GM21529 (cell line): ENCODE results near the gene PITPNB.
A peak's percentile ranks its signal among the peaks of the same experiment; 100 is the strongest.

Experiments
- ATAC-seq: cut with Tn5 transposase; IDR thresholded peaks from one replicate; pipeline ENCODE4 v1.9.1; 2021; ENCODE audit not compliant: unreplicated experiment

Gene PITPNB

GRCh38 chr22:27919222-27919941 is at the start of gene PITPNB:
PITPNB (minus strand) TSS chr22:27919256; CDS start chr22:27919191, 65 bp downstream.
- ATAC-seq: peak; percentile 74

GRCh38 chr22:27966168-27967064 is 47.4 kb upstream of the PITPNB start:
- no peak for ATAC-seq

- ATAC-seq: no peak
These were observed 43.4 kb upstream of the PITPNB start for GRCh38 chr22:27962268-27963044.

GRCh38 chr22:27961680-27962079 is 42.6 kb upstream of the PITPNB start:
- no peak for ATAC-seq

DNA sequence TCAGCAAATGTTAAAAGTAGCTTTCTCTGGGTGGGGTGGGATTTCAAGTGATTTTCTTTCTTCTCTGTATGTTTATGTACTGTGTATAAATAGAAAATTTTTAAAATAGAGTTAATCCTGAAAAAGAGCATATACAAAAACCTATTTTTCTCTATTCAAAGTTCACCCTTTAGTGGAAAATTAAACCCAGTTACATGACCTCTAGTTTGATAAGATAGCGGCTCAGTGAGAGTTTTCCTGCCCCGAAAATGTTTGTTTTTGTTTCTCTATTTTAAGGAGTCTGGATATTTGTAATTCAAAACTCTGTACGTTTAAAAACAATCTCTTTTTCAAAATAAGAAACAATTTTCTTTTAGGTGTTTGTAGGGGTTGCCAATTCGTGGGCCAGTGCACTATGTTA is 42.1 kb upstream of the PITPNB start:
- ATAC-seq: no peak

DNA sequence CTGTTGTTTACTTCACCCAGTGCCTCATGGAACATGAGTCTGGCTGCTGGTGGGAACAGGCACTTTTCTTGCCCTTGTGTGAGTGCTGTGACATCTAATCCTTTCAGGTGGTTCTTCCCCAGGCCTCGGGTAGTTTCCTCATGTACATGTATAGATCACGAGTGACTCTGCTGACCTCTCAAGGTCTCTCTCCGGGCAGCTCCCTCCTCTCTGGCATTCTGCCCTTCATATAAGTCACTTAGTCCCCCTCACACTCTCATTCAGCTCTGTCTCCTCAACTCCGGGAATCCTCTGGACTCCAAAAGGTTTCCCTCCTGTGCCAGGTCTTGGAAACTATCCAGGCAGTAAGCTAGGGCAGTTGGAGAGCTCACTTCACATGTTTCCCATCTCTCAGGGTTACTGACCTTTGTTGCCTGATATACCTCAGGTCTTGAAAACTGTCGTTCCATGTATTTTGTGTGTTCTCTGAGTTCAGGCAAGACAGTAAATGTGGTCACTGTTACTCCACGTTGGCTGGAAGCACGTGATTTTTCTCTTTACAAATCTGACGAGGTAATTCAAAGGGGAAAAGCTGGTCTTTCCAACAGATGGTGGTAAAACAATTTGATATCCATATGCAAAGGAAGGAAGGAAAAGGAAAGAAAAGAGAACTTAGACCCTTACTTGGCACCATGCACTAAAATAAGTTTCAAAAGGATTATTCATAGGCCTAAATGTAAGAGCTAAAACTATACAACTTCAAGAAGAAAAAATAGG is 40.5 kb upstream of the PITPNB start:
- ATAC-seq: no peak

- ATAC-seq: no peak
These were observed 33.7 kb upstream of the PITPNB start for GRCh38 chr22:27952779-27953178.

DNA sequence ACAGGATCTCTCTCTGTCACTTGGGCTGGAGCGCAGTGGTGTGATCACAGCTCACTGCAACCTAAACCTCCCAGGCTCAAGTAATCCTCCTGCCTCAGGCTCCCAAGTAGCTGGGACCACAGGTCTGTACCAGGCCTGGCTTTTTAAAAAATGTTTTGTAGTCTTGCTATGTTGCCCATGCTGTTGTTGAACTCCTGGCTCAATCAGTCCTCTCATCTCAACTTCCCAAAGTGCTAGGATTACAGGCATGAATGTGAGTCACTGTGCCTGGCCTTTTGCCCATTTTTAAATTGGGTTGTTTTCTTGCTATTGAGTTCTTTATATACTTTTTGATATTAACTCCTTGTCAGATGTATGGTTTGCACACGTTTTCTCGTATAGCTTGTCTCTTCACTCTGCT is 33.0 kb upstream of the PITPNB start:
- no peak for ATAC-seq

GRCh38 chr22:27949421-27949820 is 30.4 kb upstream of the PITPNB start:
- ATAC-seq: no peak

- ATAC-seq: no peak
These were observed 29.5 kb upstream of the PITPNB start for GRCh38 chr22:27948569-27948968.

DNA sequence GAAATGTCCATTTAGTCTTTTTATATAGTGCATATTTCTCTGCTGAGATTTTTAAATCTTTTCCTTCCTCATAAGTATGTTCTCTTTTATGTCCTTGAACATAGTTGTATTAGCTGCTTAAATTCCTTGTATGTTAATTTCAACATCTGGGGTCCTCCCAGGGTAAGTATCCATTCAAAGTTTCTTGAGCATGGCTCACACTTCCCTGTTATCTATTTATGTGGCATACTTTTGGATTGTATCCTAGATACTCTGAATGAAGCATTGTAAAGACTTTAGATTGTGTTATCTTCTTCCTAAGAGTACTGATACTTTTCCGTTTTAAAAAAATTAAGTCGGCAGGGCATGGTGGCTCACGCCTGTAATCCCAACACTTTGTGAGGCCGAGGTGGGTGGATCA is 28.4 kb upstream of the PITPNB start:
- ATAC-seq: no peak

DNA sequence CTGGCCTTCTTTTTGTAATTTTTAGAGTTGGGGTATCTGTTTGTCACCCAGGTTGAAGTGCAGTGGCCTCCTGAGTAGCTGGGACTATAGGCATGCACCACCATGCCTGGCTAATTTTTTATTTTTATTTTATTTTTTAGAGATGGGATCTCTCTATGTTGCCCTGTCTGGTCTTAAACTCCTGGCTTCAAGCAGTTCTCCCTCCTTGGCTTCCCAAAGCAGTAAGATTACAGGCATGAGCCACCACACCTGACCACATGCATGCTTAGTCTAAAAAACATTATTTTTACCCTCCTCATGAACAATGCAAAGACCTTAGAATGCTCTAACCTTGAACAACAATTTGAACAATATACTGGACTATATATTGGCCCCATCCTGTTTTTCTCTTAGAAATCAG is 22.1 kb upstream of the PITPNB start:
- ATAC-seq: no peak

DNA sequence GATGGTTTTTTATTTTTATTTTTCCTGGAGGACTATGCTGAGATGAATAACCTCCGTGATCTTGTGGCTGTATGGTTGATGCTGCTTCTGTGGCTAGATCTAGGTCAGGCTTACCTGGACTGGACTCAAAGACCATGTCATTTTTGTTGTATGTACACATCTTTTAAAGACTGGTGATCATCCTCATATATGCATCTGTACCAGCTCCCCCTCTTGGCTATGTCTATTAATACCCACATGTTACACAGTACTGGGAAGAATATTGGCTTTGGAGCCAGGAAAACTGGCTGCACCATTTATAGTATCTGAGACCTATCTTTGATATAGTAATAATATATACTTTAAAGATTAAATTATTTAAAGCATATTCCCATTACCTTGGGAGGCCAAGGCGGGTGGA is 18.4 kb upstream of the PITPNB start:
- no peak for ATAC-seq

DNA sequence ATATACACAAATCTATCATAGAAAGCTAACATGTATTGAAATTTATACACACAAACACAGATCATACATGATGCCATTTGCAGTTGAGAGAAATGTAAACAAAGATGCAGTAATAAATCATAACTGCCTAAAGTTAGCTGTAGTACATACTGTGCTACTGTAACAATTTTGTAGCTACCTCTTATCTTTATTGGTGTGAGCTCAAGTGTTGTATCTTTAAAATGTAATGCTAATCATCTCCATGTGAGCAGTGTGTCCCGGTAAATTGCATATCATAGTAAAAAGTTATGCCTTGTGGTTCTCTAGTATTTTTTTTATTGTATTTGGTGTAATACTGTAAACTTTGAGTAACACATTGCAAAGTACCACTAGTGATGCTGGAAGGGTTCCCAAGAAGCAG is 16.8 kb upstream of the PITPNB start:
- ATAC-seq: no peak

DNA sequence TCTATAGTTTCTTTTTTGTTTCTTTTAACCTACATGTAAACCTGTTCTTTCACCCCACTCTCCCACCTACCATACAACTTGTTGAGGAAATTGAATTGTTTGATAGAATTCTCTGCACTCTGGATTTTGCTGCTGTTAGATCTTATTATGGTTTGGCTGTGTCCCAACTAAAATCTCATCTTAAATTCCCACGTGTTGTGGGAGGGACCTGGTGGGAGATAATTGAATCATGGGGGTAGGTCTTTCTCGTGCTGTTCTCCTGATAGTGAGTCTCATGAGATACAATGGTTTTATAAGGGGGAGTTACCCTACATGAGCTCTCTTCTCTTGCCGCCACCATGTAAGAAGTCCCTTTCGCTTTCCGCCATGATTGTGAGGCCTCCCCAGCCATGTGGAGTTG is 15.0 kb upstream of the PITPNB start:
- no peak for ATAC-seq

- no peak for ATAC-seq
These were observed 14.3 kb upstream of the PITPNB start for GRCh38 chr22:27933186-27933983.

DNA sequence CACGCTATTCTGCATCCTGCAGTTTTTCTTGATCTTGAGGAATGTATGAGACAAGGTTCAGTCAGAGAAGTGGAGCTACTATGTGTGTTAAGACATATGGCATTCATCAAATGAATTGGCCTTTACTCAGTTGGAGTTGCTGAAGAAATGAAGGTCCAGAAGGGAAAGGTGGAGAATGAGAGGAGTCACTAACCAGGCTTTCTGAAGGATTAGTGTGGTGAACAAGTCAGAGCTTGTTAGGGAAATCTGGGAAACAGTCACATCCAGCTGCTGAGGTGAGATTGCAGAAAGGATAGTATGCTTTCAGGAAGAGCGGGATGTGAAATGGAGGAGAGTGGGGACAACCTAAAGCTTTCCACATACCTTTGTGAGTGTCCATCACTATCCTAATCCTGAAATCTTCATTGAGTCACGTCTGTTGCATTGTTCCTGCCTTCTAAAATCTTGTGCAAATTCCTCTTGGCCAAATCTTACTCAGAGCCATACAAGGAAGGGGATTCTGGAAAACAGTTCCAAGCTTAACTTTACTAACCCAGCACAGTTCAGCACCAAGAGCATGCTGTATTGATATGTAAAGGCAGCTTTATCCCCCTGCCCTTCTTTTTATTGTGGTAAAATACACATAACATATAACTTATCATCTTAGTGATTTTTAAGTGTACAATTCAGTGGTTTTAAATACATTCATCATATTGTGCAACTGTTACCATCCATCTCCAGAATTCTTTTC is 11.4 kb upstream of the PITPNB start:
- no peak for ATAC-seq

- ATAC-seq: no peak
These were observed 8.6 kb upstream of the PITPNB start for GRCh38 chr22:27927608-27928007.

DNA sequence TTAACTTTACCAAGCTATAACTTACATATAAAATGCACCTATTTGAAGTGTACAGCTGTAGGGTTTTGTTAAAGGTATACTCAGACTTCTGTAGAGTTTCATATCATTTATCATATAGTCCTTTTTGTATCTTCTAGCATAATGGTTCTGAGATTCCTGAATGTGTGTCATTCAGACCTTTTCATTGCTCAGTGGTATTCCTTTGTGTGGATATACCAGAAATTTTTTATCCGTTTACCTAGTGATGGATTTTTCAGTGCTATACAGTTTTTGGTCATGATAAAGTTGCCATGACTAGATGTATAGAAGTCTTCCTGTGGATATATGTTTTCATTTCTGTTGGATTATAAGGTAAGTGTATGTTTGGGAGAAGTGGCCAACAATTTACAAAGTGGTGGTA is 6.3 kb upstream of the PITPNB start:
- no peak for ATAC-seq
